Spleen (tissue), 11 donors: Measurements from ENCODE around the gene ZNF77. TPM values are rescaled to one million over a fixed set of nuclear protein-coding genes. Genes with fewer than 3 reads are reported as not detected.

Experiments used
- DNase-seq: peaks from one replicate; pipeline ENCODE4 v3.0.0-alpha.2; 2020
- H3K27ac ChIP-seq, 8 donors: fragments of 200-600 bp; sonication (generic) in 7 of 8; 1 replicate in 4 of 8; 2 replicates in 4 of 8; pipeline versions ENCODE4 v1.5.0 to v1.8.0; 2016 to 2021; ENCODE audit warnings: inconsistent platforms in 4 of 8, mild to moderate bottlenecking in 4 of 8, moderate library complexity in 1 of 8
- H3K27me3 ChIP-seq, 7 donors: fragments of 200-600 bp; sonication (generic) in 6 of 7; replicated peaks in 1 of 7; 1 replicate in 4 of 7; 2 replicates in 3 of 7; pipeline versions ENCODE4 v1.5.0 to v1.8.0; 2016 to 2021; ENCODE audit warnings: inconsistent platforms in 3 of 7, mild to moderate bottlenecking in 1 of 7
- H3K36me3 ChIP-seq, 6 donors: fragments of 200-600 bp; sonication (generic) in 5 of 6; 1 replicate in 4 of 6; 2 replicates in 2 of 6; pipeline versions ENCODE4 v1.5.0 to v1.8.0; 2016 to 2021; ENCODE audit warnings: inconsistent platforms in 2 of 6
- H3K4me1 ChIP-seq, 6 donors: fragments of 200-600 bp; sonication (generic) in 5 of 6; 1 replicate in 3 of 6; 2 replicates in 3 of 6; pipeline versions ENCODE4 v1.5.0 to v1.8.0; 2016 to 2021; ENCODE audit warnings: inconsistent platforms in 3 of 6
- H3K4me3 ChIP-seq, 8 donors: fragments of 200-600 bp; sonication (generic) in 7 of 8; 1 replicate in 4 of 8; 2 replicates in 4 of 8; pipeline versions ENCODE4 v1.5.0 to v1.8.0; 2016 to 2021; ENCODE audit warnings: inconsistent platforms in 4 of 8, mild to moderate bottlenecking in 4 of 8, moderate library complexity in 2 of 8
- H3K9me3 ChIP-seq, 8 donors: fragments of 200-600 bp; sonication (generic) in 7 of 8; 1 replicate in 4 of 8; 2 replicates in 4 of 8; pipeline versions ENCODE4 v1.5.0 to v1.8.0; 2016 to 2021; ENCODE audit warnings: inconsistent platforms in 4 of 8
- POLR2A ChIP-seq, 3 donors: fragments of 450-650 bp; IDR thresholded peaks; one replicate each; pipeline ENCODE4 v1.5.1; 2017; ENCODE audit warnings: antibody characterized with exemption in 3 of 3, mild to moderate bottlenecking in 1 of 3
- POLR2AphosphoS5 ChIP-seq, 3 donors: sonication (generic); formaldehyde crosslinking; IDR thresholded peaks; one replicate each; pipeline ENCODE4 v1.5.1; 2017; ENCODE audit warnings: antibody characterized with exemption in 3 of 3
- WGBS, 5 donors: extraction: QIAGEN DNeasy Blood & Tissue Kit in 3 of 5; methylation state at CpG; one replicate each; pipeline versions ENCODE4 v1.1.5 to v1.1.7; 2013 to 2018; 5-methylcytosine and 5-hydroxymethylcytosine counted together
- intact Hi-C: fragments of 100-400 bp; cut with DNase I; formaldehyde crosslinking; loops from one replicate; pipeline ENCODE4 v1.15.0; 2023; ENCODE audit warnings: low total_unique reads
- polyA plus RNA-seq, 3 donors: library from polyadenylated mRNA; stranded (reverse); fragments of 200-250 nt; gene quantifications; one replicate each; pipeline ENCODE4 v1.2.1, GENCODE V29; 2013
- total RNA-seq, 7 donors: library from RNA; depleted of rRNA in 3 of 7; stranded (reverse); fragments of >200 nt in 3 of 7; fragmentation: NEBNext Ultra II Directional in 4 of 7; extraction: Animal tissue kit (Norgen Biotek cat#: 25700) in 4 of 7; gene quantifications; one replicate each; pipeline versions ENCODE4 v1.1.0 to v1.2.1, GENCODE V29; 2016 to 2021
- TF ChIP-seq, protein P1 (sequence below), 11 experiments: fragments of 200-600 bp in 7 of 11; fragments of 450-650 bp in 4 of 11; sonication (generic) in 4 of 11; IDR thresholded peaks in 8 of 11; conservative IDR thresholded peaks in 3 of 11; 1 replicate in 7 of 11; 2 replicates in 4 of 11; pipeline versions ENCODE4 v1.4.0 to v1.8.0; 2016 to 2021; ENCODE audit warnings: antibody characterized with exemption in 11 of 11, inconsistent platforms in 4 of 11, mild to moderate bottlenecking in 1 of 11
- donor health status: healthy with polysubstance abuse.
- donor health status: DM: no; HTN: no; CAD: no; lungs with moderate emphysema.
- donor health status: DM: no; HTN: no; CAD: no.
- donor health status: Bipolar disorder and iron deficiency.
- donor health status: healthy.
- donor health status: DM: no; HTN: no; CAD: no.
- donor health status: DM: yes; HTN: yes; CAD: no.

The ZNF77 gene
- total and polyA plus RNA-seq, 10 donors: 2.2 to 7.5 (median 4.3) TPM

DNA sequence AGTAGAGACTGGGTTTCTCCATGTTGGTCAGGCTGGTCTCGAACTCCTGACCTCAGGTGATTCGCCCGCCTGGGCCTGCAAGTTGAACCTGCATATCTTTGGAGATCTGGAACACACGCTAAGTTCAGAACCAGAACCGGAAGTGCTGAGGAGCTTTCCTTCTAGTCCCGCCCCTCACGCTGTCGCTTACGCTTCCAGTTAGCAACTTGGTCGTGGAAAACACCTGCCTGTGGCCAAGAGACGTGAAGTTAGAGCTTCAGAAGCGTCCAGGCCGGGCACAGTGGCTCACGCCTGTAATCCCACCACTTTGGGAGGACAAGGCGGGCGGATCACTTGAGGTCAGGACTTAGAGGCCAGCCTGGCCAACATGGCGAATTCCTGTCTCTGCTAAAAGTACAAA lies 59.0 kb downstream of the ZNF77 start:
- intact Hi-C loops: no loop called here

DNA sequence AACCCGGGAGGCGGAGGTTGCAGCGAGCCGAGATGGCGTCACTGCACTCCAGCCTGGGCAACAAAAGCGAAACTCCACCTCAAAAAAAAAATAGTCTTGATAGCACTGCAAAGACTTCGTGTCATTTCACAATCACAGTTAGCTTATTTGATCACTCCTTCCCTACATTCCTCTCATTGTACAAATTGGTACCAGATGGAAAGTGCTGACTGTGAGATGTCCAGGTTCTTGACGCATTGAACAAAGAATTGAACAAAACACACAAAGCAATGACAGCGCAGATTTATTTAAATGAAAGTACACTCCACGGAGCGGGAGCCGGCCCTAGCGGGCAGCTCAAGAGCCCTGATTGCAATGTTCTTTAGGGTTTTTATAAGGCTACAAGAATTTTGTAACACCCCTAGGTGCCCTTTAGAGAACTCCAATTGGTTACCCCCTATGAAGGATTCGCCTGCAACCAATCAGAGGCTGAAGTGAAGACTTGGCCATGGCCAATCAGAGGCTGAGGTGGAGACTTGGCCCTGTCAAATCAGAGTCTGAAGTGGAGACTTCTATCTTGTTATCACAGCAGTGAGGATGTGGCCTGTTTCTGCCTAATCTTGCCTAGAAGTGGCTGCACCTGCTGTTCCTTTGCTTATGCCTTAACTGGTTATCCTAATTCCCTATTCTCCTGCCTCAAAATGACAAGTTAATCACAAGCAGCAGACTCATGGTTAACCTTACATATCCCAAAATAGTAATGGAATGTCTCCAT lies 60.9 kb downstream of the ZNF77 start:
- Histone ChIP-seq H3K4me3 (no peak overlapping the region), H3K9me3 (peaks cover 0 to 12% (median 7%) of the 10 kb centered on the region in 8 donors), H3K4me1 (peaks cover 0 to 17% (median 3%) of the 10 kb centered on the region in 6 donors), H3K27ac (no peak overlapping the region), H3K27me3 (no peaks in the 10 kb centered on the region), H3K36me3 (no peaks in the 10 kb centered on the region)
- TF ChIP-seq POLR2A (IDR thresholded peaks at IDR 0.05): no peak
- TF ChIP-seq, protein P1, sequence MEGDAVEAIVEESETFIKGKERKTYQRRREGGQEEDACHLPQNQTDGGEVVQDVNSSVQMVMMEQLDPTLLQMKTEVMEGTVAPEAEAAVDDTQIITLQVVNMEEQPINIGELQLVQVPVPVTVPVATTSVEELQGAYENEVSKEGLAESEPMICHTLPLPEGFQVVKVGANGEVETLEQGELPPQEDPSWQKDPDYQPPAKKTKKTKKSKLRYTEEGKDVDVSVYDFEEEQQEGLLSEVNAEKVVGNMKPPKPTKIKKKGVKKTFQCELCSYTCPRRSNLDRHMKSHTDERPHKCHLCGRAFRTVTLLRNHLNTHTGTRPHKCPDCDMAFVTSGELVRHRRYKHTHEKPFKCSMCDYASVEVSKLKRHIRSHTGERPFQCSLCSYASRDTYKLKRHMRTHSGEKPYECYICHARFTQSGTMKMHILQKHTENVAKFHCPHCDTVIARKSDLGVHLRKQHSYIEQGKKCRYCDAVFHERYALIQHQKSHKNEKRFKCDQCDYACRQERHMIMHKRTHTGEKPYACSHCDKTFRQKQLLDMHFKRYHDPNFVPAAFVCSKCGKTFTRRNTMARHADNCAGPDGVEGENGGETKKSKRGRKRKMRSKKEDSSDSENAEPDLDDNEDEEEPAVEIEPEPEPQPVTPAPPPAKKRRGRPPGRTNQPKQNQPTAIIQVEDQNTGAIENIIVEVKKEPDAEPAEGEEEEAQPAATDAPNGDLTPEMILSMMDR (IDR thresholded peaks at IDR 0.05 in 8 of 11, conservative IDR thresholded peaks at IDR 0.05 in 3 of 11): no peak
- intact Hi-C loops: no loop called here
- no peak for DNase-seq
- WGBS, 5 donors: 86 to 95% (median 90%) methylated on average over 14 of the region's 14 CpGs

More for the DNA sequence above, 59.0 kb downstream of the ZNF77 start:
- DNase-seq: no peak
- TF ChIP-seq, protein P1 (IDR thresholded peaks at IDR 0.05 in 8 of 11, conservative IDR thresholded peaks at IDR 0.05 in 3 of 11): no peak
- TF ChIP-seq POLR2AphosphoS5 (IDR thresholded peaks at IDR 0.05): no peak
- TF ChIP-seq POLR2A (IDR thresholded peaks at IDR 0.05): no peak
- WGBS, 5 donors: 84 to 91% (median 87%) methylated on average over 17 of the region's 17 CpGs
- H3K27me3 ChIP-seq: no peaks in the 10 kb centered on the region
- H3K36me3 ChIP-seq: no peaks in the 10 kb centered on the region
- no peaks in the 10 kb centered on the region for H3K9me3 ChIP-seq
- peaks cover 0 to 20% (median 3%) of the 10 kb centered on the region in 6 donors for H3K4me1 ChIP-seq
- H3K27ac ChIP-seq: no peak overlapping the region
- H3K4me3 ChIP-seq: no peak overlapping the region

Other genes starting within 250 kb of the ZNF77 start
- 10 to 100 TPM; 17.2 to 27.5 (median 19.4) TPM for gene GNG7, start 242.3 kb downstream of the ZNF77 start, total RNA-seq
- gene GNG7, start 242.3 kb downstream of the ZNF77 start, polyA plus RNA-seq: 10 to 100 TPM; 17.3 to 34.6 (median 17.9) TPM
- gene DIRAS1, start 223.6 kb downstream of the ZNF77 start, total RNA-seq: 1 to 10 TPM; 2.5 to 5.6 (median 3.5) TPM
- 10 to 100 TPM in 1 of 3 donors, 1 to 10 TPM in 2; 1.3 to 17.1 (median 3.6) TPM for gene DIRAS1, start 223.6 kb downstream of the ZNF77 start, polyA plus RNA-seq
- gene SLC39A3, start 205.0 kb downstream of the ZNF77 start, total RNA-seq: 10 to 100 TPM; 20.3 to 33.3 (median 26.7) TPM
- gene SLC39A3, start 205.0 kb downstream of the ZNF77 start, polyA plus RNA-seq: 10 to 100 TPM; 19.1 to 42.6 (median 29.3) TPM
- 10 to 100 TPM; 39.7 to 59.7 (median 46.5) TPM for gene SGTA, start 161.7 kb downstream of the ZNF77 start, total RNA-seq
- 10 to 100 TPM; 36.5 to 63.0 (median 40.0) TPM for gene SGTA, start 161.7 kb downstream of the ZNF77 start, polyA plus RNA-seq
- gene THOP1, start 159.5 kb downstream of the ZNF77 start, total RNA-seq: 10 to 100 TPM; 31.0 to 48.8 (median 37.4) TPM
- 10 to 100 TPM; 55.5 to 96.2 (median 59.0) TPM for gene THOP1, start 159.5 kb downstream of the ZNF77 start, polyA plus RNA-seq
- 1 to 10 TPM; 3.6 to 7.1 (median 4.5) TPM for gene ZNF554, start 125.1 kb downstream of the ZNF77 start, total RNA-seq
- gene ZNF554, start 125.1 kb downstream of the ZNF77 start, polyA plus RNA-seq: 1 to 10 TPM; 1.4 to 4.0 (median 2.3) TPM
- 10 to 100 TPM in 2 of 7 donors, 1 to 10 TPM in 5; 5.4 to 10.8 (median 8.3) TPM for gene ZNF555, start 103.5 kb downstream of the ZNF77 start, total RNA-seq
- 1 to 10 TPM; 1.4 to 2.7 (median 2.2) TPM for gene ZNF555, start 103.5 kb downstream of the ZNF77 start, polyA plus RNA-seq
- gene ZNF556, start 77.6 kb downstream of the ZNF77 start, total RNA-seq: under 1 TPM in 3 of 7 donors, not detected in 4; 0.22 to 0.27 (median 0.26) TPM
- under 1 TPM in 2 of 3 donors, not detected in 1; under 0.01 to 0.02 TPM for gene ZNF556, start 77.6 kb downstream of the ZNF77 start, polyA plus RNA-seq
- 1 to 10 TPM; 2.0 to 3.9 (median 3.3) TPM for gene ZNF57, start 44.0 kb downstream of the ZNF77 start, total RNA-seq
- 1 to 10 TPM; 2.3 to 2.6 (median 2.3) TPM for gene ZNF57, start 44.0 kb downstream of the ZNF77 start, polyA plus RNA-seq
- gene TLE6, start 32.6 kb upstream of the ZNF77 start, total RNA-seq: 1 to 10 TPM in 5 of 7 donors, under 1 TPM in 2; 0.60 to 4.1 (median 1.4) TPM
- gene TLE6, start 32.6 kb upstream of the ZNF77 start, polyA plus RNA-seq: 1 to 10 TPM; 1.9 to 2.7 (median 2.2) TPM
- gene TLE2, start 84.3 kb upstream of the ZNF77 start, total RNA-seq: 10 to 100 TPM; 31.7 to 88.0 (median 40.2) TPM
- 10 to 100 TPM; 12.0 to 46.7 (median 22.8) TPM for gene TLE2, start 84.3 kb upstream of the ZNF77 start, polyA plus RNA-seq
- gene TLE5, start 117.5 kb upstream of the ZNF77 start, total RNA-seq: 100 to 1,000 TPM; 325 to 569 (median 425) TPM
- gene TLE5, start 117.5 kb upstream of the ZNF77 start, polyA plus RNA-seq: 100 to 1,000 TPM; 428 to 618 (median 514) TPM
- gene GNA11, start 149.4 kb upstream of the ZNF77 start, total RNA-seq: 10 to 100 TPM; 22.6 to 41.5 (median 33.4) TPM
- gene GNA11, start 149.4 kb upstream of the ZNF77 start, polyA plus RNA-seq: 10 to 100 TPM in 1 of 3 donors, 1 to 10 TPM in 2; 5.1 to 22.7 (median 6.1) TPM
- gene GNA15, start 191.1 kb upstream of the ZNF77 start, total RNA-seq: 10 to 100 TPM in 6 of 7 donors, 1 to 10 TPM in 1; 9.8 to 24.9 (median 12.7) TPM
- gene GNA15, start 191.1 kb upstream of the ZNF77 start, polyA plus RNA-seq: 1 to 10 TPM; 3.8 to 7.6 (median 5.2) TPM
- gene S1PR4, start 233.8 kb upstream of the ZNF77 start, total RNA-seq: 100 to 1,000 TPM in 2 of 7 donors, 10 to 100 TPM in 5; 46.3 to 171 (median 64.4) TPM
- 10 to 100 TPM; 44.7 to 68.9 (median 59.6) TPM for gene S1PR4, start 233.8 kb upstream of the ZNF77 start, polyA plus RNA-seq
- 10 to 100 TPM; 37.8 to 59.2 (median 47.1) TPM for gene NCLN, start 241.0 kb upstream of the ZNF77 start, total RNA-seq
- 10 to 100 TPM; 41.4 to 89.5 (median 79.6) TPM for gene NCLN, start 241.0 kb upstream of the ZNF77 start, polyA plus RNA-seq